GM19193 (cell line): Measurements from ENCODE around the gene PEX14.

Source experiments
- POLR2A ChIP-seq: IDR thresholded peaks from 4 replicates; pipeline ENCODE4 v1.6.1; 2011; ENCODE audit not compliant: insufficient read depth, insufficient read length; ENCODE audit errors: extremely low read depth

PEX14 gene

GRCh38 chr1:10643607-10644306 is 169.0 kb downstream of the PEX14 start:
- TF ChIP-seq POLR2A: no peak

GRCh38 chr1:10644307-10645128 is 169.8 kb downstream of the PEX14 start:
- no peak for TF ChIP-seq POLR2A

GRCh38 chr1:10646347-10646861 is 171.7 kb downstream of the PEX14 start:
- TF ChIP-seq POLR2A: no peak

- no peak for TF ChIP-seq POLR2A
Measured at GRCh38 chr1:10647414-10648170, 172.8 kb downstream of the PEX14 start.

- TF ChIP-seq POLR2A: no peak
Measured at GRCh38 chr1:10648689-10649516, 174.2 kb downstream of the PEX14 start.

GRCh38 chr1:10649517-10650201 is 174.9 kb downstream of the PEX14 start:
- no peak for TF ChIP-seq POLR2A

GRCh38 chr1:10650556-10651388 is 176.0 kb downstream of the PEX14 start:
- no peak for TF ChIP-seq POLR2A

- no peak for TF ChIP-seq POLR2A
Measured at GRCh38 chr1:10651389-10651766, 176.6 kb downstream of the PEX14 start.

GRCh38 chr1:10651793-10652192 is 177.0 kb downstream of the PEX14 start:
- no peak for TF ChIP-seq POLR2A

GRCh38 chr1:10652626-10653025 is 177.9 kb downstream of the PEX14 start:
- TF ChIP-seq POLR2A: no peak

- no peak for TF ChIP-seq POLR2A
Measured at GRCh38 chr1:10653370-10654125, 178.8 kb downstream of the PEX14 start.

GRCh38 chr1:10655002-10655401 is 180.3 kb downstream of the PEX14 start:
- no peak for TF ChIP-seq POLR2A
